ENCODE results near the gene FSTL4. TPM values are rescaled to one million over a fixed set of nuclear protein-coding genes. Genes with fewer than 3 reads are reported as not detected.

Gene FSTL4
- total and polyA plus RNA-seq, 2 donors (not counting 1 experiment from before 2014, with no cell fraction given), result 0.31 to 6.7 TPM

DNA sequence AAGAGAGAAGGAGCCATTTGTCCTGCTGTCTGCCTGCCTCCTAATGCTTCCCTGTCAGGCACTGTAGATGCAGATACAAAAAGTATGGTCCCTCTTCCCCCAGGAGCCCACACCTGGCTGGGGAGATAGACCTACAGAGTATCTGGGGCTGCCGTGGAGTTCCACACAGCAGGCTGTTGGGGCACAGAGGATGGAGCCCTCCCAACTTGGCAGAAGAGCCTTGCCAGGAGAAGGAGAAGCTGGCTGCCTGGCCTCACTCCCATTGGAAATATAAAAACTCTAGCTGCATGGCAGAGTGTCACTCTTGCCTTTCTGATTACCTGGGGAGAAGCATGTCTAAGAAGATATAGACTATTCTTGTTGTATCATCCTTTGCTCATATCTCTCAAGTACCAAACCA, 160.4 kb downstream of the FSTL4 start:
- Histone ChIP-seq H3K36me3 (replicated peaks in 1 of 2; ENCODE audit: control extremely low read depth in 1 of 2, control insufficient read depth in 1 of 2, extremely low read depth in 1 of 2, insufficient read depth in 2 of 2, low read length in 1 of 2) (no peaks in the 10 kb centered on the region), H3K27ac (ENCODE audit: low read length in 2 of 2) (no peak overlapping the region), H3K79me2 (ENCODE audit: control insufficient read depth, insufficient read depth, low read length) (no peaks in the 10 kb centered on the region), H3K4me3 (ENCODE audit: control extremely low read depth in 1 of 5, extremely low read depth in 1 of 5, insufficient read depth in 1 of 5, low read depth in 2 of 5, low read length in 4 of 5) (no peak overlapping the region), H3K9ac (ENCODE audit: low read length) (no peak overlapping the region), H4K20me1 (ENCODE audit: control insufficient read depth, insufficient read depth, low read length, poor library complexity, severe bottlenecking) (no peaks in the 10 kb centered on the region), H3K4me2 (replicated peaks; ENCODE audit: low read depth, low read length, poor library complexity, severe bottlenecking) (no peak overlapping the region), H3K4me1 (ENCODE audit: control insufficient read depth in 2 of 2, insufficient read depth in 2 of 2, low read length in 2 of 2) (no peaks in the 10 kb centered on the region), H3K9me3 (ENCODE audit: control extremely low read depth in 1 of 3, control insufficient read depth in 2 of 3, insufficient read depth in 1 of 3, low read length in 2 of 3) (no peaks in the 10 kb centered on the region), H3K27me3 (replicated peaks in 1 of 4; ENCODE audit: control extremely low read depth in 1 of 4, control insufficient read depth in 3 of 4, insufficient read depth in 4 of 4, low read length in 3 of 4) (peaks cover 0 to 4% (median 0%) of the 10 kb centered on the region in 4 experiments), H2AFZ (ENCODE audit: insufficient read depth, low read depth, low read length, poor library complexity, severe bottlenecking) (no peak overlapping the region)
- ATAC-seq (ENCODE audit: low read depth) (no peak), DNase-seq (no peak)
- Mint-ChIP-seq H3K27me3 (peaks cover 27% of the 10 kb centered on the region), H3K9me3 (ENCODE audit: insufficient read depth) (no peaks in the 10 kb centered on the region), H3K27ac (no peak overlapping the region), H3K4me3 (no peak overlapping the region), H3K4me1 (no peaks in the 10 kb centered on the region)
- no peak for TF ChIP-seq EZH2 (IDR thresholded peaks at IDR 0.05; ENCODE audit: borderline replicate concordance, insufficient read depth, low read depth, low read length, poor library complexity, severe bottlenecking)
- TF ChIP-seq, protein P1, sequence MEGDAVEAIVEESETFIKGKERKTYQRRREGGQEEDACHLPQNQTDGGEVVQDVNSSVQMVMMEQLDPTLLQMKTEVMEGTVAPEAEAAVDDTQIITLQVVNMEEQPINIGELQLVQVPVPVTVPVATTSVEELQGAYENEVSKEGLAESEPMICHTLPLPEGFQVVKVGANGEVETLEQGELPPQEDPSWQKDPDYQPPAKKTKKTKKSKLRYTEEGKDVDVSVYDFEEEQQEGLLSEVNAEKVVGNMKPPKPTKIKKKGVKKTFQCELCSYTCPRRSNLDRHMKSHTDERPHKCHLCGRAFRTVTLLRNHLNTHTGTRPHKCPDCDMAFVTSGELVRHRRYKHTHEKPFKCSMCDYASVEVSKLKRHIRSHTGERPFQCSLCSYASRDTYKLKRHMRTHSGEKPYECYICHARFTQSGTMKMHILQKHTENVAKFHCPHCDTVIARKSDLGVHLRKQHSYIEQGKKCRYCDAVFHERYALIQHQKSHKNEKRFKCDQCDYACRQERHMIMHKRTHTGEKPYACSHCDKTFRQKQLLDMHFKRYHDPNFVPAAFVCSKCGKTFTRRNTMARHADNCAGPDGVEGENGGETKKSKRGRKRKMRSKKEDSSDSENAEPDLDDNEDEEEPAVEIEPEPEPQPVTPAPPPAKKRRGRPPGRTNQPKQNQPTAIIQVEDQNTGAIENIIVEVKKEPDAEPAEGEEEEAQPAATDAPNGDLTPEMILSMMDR (IDR thresholded peaks at IDR 0.05), result no peak
- ChIA-PET CTCF (no interaction called here), POLR2A (no interaction called here)
- intact Hi-C loops (cut with micrococcal nuclease), result no loop called here
- WGBS (ENCODE audit: insufficient coverage), result 90% methylated on average over 1 of the region's 1 CpG

DNA sequence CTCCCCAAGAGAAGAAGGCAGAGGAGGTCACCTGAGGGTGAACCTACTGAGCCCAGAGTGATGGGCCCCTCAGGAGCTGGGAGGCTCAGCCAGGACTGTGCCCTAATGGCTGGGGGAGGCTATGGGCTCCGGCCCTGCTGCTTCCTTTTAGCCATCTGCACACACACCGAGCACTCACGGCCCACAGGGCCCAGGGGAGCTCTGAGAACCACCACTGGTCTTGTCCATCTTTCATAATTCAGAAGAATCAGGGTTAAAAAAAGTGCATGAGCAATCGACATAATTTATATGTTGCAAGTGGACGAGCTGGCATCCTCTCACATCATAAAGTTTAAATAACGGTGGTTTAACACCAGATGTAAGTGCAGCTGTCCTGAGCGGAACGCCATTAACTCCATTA, 162.1 kb downstream of the FSTL4 start:
- H3K4me3 ChIP-seq (ENCODE audit: control extremely low read depth in 1 of 5, extremely low read depth in 1 of 5, insufficient read depth in 1 of 5, low read depth in 2 of 5, low read length in 4 of 5), result no peak overlapping the region
- H3K27ac ChIP-seq (ENCODE audit: low read length in 2 of 2), result no peak overlapping the region
- H3K27me3 ChIP-seq (replicated peaks in 1 of 4; ENCODE audit: control extremely low read depth in 1 of 4, control insufficient read depth in 3 of 4, insufficient read depth in 4 of 4, low read length in 3 of 4), result peaks cover 0 to 4% (median 0%) of the 10 kb centered on the region in 4 experiments
- ChIA-PET CTCF (no interaction called here), POLR2A (no interaction called here)
- no peaks in the 10 kb centered on the region for H4K20me1 ChIP-seq (ENCODE audit: control insufficient read depth, insufficient read depth, low read length, poor library complexity, severe bottlenecking)
- no peaks in the 10 kb centered on the region for H3K79me2 ChIP-seq (ENCODE audit: control insufficient read depth, insufficient read depth, low read length)
- H3K4me1 ChIP-seq (ENCODE audit: control insufficient read depth in 2 of 2, insufficient read depth in 2 of 2, low read length in 2 of 2), result no peaks in the 10 kb centered on the region
- Mint-ChIP-seq H3K27me3 (peaks cover 27% of the 10 kb centered on the region), H3K27ac (no peak overlapping the region), H3K9me3 (ENCODE audit: insufficient read depth) (no peaks in the 10 kb centered on the region), H3K4me3 (no peak overlapping the region), H3K4me1 (no peaks in the 10 kb centered on the region)
- intact Hi-C loops (cut with micrococcal nuclease), result no loop called here
- no peaks in the 10 kb centered on the region for H3K9me3 ChIP-seq (ENCODE audit: control extremely low read depth in 1 of 3, control insufficient read depth in 2 of 3, insufficient read depth in 1 of 3, low read length in 2 of 3)
- no peak for TF ChIP-seq EZH2 (IDR thresholded peaks at IDR 0.05; ENCODE audit: borderline replicate concordance, insufficient read depth, low read depth, low read length, poor library complexity, severe bottlenecking)
- TF ChIP-seq, protein P1 (IDR thresholded peaks at IDR 0.05), result no peak
- H3K36me3 ChIP-seq (replicated peaks in 1 of 2; ENCODE audit: control extremely low read depth in 1 of 2, control insufficient read depth in 1 of 2, extremely low read depth in 1 of 2, insufficient read depth in 2 of 2, low read length in 1 of 2), result no peaks in the 10 kb centered on the region
- no peak overlapping the region for H2AFZ ChIP-seq (ENCODE audit: insufficient read depth, low read depth, low read length, poor library complexity, severe bottlenecking)
- WGBS (ENCODE audit: insufficient coverage), result 71% methylated on average over 8 of the region's 8 CpGs
- no peak for ATAC-seq (ENCODE audit: low read depth)
- no peak overlapping the region for H3K9ac ChIP-seq (ENCODE audit: low read length)
- DNase-seq, result no peak
- no peak overlapping the region for H3K4me2 ChIP-seq (replicated peaks; ENCODE audit: low read depth, low read length, poor library complexity, severe bottlenecking)

Data from B cell (primary cell).